Adrenal gland (tissue), 12 donors: ENCODE data around the gene NKX6-2. TPM values are rescaled to one million over a fixed set of nuclear protein-coding genes. Genes with fewer than 3 reads are reported as not detected.

Experiments used
- DNase-seq, 7 donors: peaks; one replicate each; pipeline ENCODE4 v3.0.0-alpha.2; 2019 to 2020
- H3K27ac ChIP-seq, 5 donors: fragments of 200-600 bp; sonication (generic) in 4 of 5; 1 replicate in 3 of 5; 2 replicates in 2 of 5; pipeline versions ENCODE4 v1.5.1 to v1.8.0; 2016 to 2020; ENCODE audit warnings: mild to moderate bottlenecking in 1 of 5
- H3K27me3 ChIP-seq: fragments of 200-600 bp; 2 replicates; pipeline ENCODE4 v1.8.0; 2021
- H3K36me3 ChIP-seq, 2 donors: fragments of 200-600 bp; replicated peaks in 1 of 2; 1 replicate in 1 of 2; 2 replicates in 1 of 2; pipeline versions ENCODE4 v1.5.1 to v1.8.0; 2018 to 2022
- H3K4me1 ChIP-seq, 2 donors: fragments of 200-600 bp; replicated peaks in 1 of 2; 1 replicate in 1 of 2; 2 replicates in 1 of 2; pipeline versions ENCODE4 v1.5.1 to v1.8.0; 2018 to 2021
- H3K4me3 ChIP-seq, 4 donors: fragments of 200-600 bp; sonication (generic) in 3 of 4; one replicate each; pipeline ENCODE4 v1.5.1; 2016 to 2018
- H3K9me3 ChIP-seq, 3 donors: fragments of 200-600 bp; sonication (generic) in 1 of 3; replicated peaks in 1 of 3; 1 replicate in 2 of 3; 2 replicates in 1 of 3; pipeline versions ENCODE4 v1.5.1 to v1.8.0; 2016 to 2021
- CTCF ChIP-seq, 6 experiments: fragments of 450-650 bp in 4 of 6; fragments of 200-600 bp in 2 of 6; sonication (generic) in 1 of 6; IDR thresholded peaks; 1 replicate in 5 of 6; 2 replicates in 1 of 6; pipeline versions ENCODE4 v1.5.1 to v1.8.0; 2016 to 2021; ENCODE audit warnings: antibody characterized with exemption in 6 of 6, mild to moderate bottlenecking in 2 of 6, moderate library complexity in 1 of 6
- POLR2A ChIP-seq, 2 donors: fragments of 450-650 bp; IDR thresholded peaks; one replicate each; pipeline ENCODE4 v1.6.1; 2017; ENCODE audit warnings: antibody characterized with exemption in 2 of 2, mild to moderate bottlenecking in 2 of 2, moderate library complexity in 1 of 2
- WGBS, 4 donors: extraction: QIAGEN DNeasy Blood & Tissue Kit in 2 of 4; methylation state at CpG; one replicate each; pipeline versions ENCODE4 v1.1.5 to v1.1.7; 2013 to 2017; 5-methylcytosine and 5-hydroxymethylcytosine counted together
- intact Hi-C, 2 donors: fragments of 100-400 bp; cut with DNase I; formaldehyde crosslinking; loops; one replicate each; pipeline versions ENCODE4 v1.14.1 to v1.15.0; 2022 to 2023
- polyA plus RNA-seq, 3 donors: library from polyadenylated mRNA; stranded (reverse); fragments of 200-250 nt in 2 of 3; fragments of 350-450 nt in 1 of 3; fragmentation: Illumina TruSeq in 1 of 3; extraction: RNeasy Lipid Tissue Mini Kit (QIAGEN cat#74804) in 1 of 3; gene quantifications; one replicate each; pipeline ENCODE4 v1.2.3, GENCODE V29; 2013 to 2014
- total RNA-seq, 9 donors: library from RNA; depleted of rRNA in 4 of 9; stranded (reverse); fragments of >200 nt in 4 of 9; fragments of 120-200 nt in 1 of 9; fragmentation: NEBNext Ultra II Directional in 1 of 9; extraction: Animal tissue kit (Norgen Biotek cat#: 25700) in 1 of 9; gene quantifications; one replicate each; pipeline versions ENCODE4 v1.1.0 to v1.2.4, GENCODE V29; 2013 to 2023
- donor health status: healthy with polysubstance abuse.
- donor health status: Bipolar disorder and iron deficiency.
- donor health status: DM: yes; HTN: yes; CAD: no.
- donor health status: DM: no; HTN: no; CAD: no.
- donor health status: DM: no; HTN: no; CAD: no.
- donor health status: DM: yes; HTN: yes; CAD: no.

Gene NKX6-2
- total and polyA plus RNA-seq, 12 donors, result 0.37 to 0.40 TPM; not detected in 10

GRCh38 chr10:132742167-132742836 lies 43.6 kb downstream of the NKX6-2 start:
- TF ChIP-seq CTCF (IDR thresholded peaks at IDR 0.05), result no peak
- TF ChIP-seq POLR2A (IDR thresholded peaks at IDR 0.05), result no peak
- no peaks in the 10 kb centered on the region for H3K4me1 ChIP-seq
- no peak overlapping the region for H3K27ac ChIP-seq
- H3K36me3 ChIP-seq, result no peaks in the 10 kb centered on the region
- no peaks in the 10 kb centered on the region for H3K27me3 ChIP-seq
- intact Hi-C loops, result no loop called here
- no peaks in the 10 kb centered on the region for H3K9me3 ChIP-seq
- no peak overlapping the region for H3K4me3 ChIP-seq
- DNase-seq, result no peak
- WGBS, 4 donors, result 85 to 91% (median 89%) methylated on average over 12 to 27 of the region's 27 CpGs

DNA sequence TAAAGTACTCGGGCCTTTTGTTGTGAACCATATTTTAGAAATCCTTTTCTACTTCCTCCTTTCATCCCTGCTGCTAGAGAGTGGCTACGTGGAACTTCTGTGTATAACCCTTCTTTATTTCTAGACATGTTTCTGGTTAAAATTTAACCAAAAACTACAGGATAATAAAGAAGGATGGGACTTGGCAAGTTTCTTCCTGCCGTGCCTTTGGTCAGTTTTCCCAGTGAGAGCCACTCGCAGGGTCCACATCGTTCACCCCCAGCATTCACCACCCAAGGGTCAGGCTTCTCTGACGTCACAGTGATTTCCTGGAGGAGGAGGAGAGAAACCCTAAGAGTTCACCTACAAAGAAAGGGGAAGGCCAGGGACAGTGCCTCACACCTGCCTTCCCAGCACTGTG lies 45.4 kb downstream of the NKX6-2 start:
- Histone ChIP-seq H3K9me3 (no peaks in the 10 kb centered on the region), H3K27me3 (no peaks in the 10 kb centered on the region), H3K27ac (no peak overlapping the region), H3K4me1 (no peaks in the 10 kb centered on the region), H3K4me3 (no peak overlapping the region), H3K36me3 (no peaks in the 10 kb centered on the region)
- intact Hi-C loops, result no loop called here
- 87 to 95% (median 90%) methylated on average over 6 of the region's 6 CpGs for WGBS, 4 donors
- no peak for DNase-seq
- TF ChIP-seq POLR2A (IDR thresholded peaks at IDR 0.05), result no peak
- TF ChIP-seq CTCF (IDR thresholded peaks at IDR 0.05), result no peak

DNA sequence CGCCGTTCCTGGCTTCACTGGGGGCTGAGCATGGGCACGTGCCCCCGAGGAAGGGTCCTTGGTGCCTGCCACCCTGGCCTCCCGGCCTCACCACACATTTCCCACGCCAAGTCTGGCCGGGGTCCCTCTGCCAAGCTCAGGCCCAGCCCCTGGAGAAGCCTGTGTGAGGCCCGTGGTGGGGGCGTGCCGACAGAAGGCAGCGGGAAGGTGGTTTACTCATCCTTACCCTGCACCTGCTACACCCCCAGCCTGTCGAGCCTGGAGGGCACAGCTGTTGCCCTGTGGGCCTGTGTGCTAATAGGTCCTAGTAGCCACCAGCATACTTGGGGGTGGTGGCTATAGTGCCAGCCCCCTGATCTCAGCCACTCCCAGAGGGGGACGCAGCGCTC lies 46.7 kb downstream of the NKX6-2 start:
- 88 to 97% (median 93%) methylated on average over 12 to 14 of the region's 14 CpGs for whole genome bisulfite sequencing, 4 donors
- no peak for DNase-seq
- no peak overlapping the region for H3K27ac ChIP-seq
- no peak for TF ChIP-seq CTCF (IDR thresholded peaks at IDR 0.05)
- TF ChIP-seq POLR2A (IDR thresholded peaks at IDR 0.05), result no peak
- H3K4me1 ChIP-seq, result no peaks in the 10 kb centered on the region
- no peaks in the 10 kb centered on the region for H3K36me3 ChIP-seq
- H3K9me3 ChIP-seq, result no peaks in the 10 kb centered on the region
- intact Hi-C loops, result no loop called here
- no peak overlapping the region for H3K4me3 ChIP-seq
- no peaks in the 10 kb centered on the region for H3K27me3 ChIP-seq

DNA sequence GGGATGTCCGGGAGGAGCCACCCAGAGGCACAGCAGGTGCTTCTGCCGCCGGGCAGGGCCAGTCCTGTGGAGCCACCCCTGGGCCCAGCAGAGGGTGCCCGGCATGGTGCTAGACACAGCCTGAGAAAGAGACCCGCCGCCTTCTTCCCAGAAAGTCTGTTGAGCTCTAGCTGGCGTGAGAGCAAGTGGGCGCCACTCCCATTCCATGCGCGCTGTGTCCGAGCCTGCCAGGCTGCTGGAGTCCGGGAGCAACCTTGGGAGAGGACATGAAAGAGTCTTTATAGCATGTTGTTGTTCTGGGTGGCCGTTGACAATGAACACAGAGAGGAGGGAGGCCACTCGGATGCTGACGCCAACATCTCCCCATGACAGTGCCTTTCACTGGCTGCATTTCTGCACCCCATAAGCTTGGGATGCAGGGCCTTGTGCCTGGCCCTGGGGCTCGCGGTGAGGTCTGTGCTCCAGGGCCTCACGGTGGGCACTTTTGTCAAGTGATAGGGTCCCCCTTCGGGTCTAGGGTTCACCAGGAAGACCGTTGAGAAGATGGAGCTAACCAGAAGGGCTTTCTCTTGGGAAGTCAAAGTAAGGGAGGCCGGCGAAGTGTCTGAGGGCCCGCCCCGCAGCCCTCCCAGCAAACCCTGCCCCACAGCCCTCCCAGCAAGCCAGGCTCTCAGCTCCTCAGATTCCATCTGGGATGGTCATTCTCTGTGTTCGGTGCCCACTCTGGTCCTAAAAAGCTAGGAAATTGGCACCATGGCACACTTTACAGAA lies 47.3 kb downstream of the NKX6-2 start:
- no peak overlapping the region for H3K27ac ChIP-seq
- 80 to 91% (median 88%) methylated on average over 12 to 25 of the region's 25 CpGs for WGBS, 4 donors
- no peak for TF ChIP-seq POLR2A (IDR thresholded peaks at IDR 0.05)
- TF ChIP-seq CTCF (IDR thresholded peaks at IDR 0.05), result no peak
- intact Hi-C loops, result no loop called here
- H3K27me3 ChIP-seq, result no peaks in the 10 kb centered on the region
- DNase-seq, result peak in 2 of 7 donors; percentile 25 to 47
- no peaks in the 10 kb centered on the region for H3K4me1 ChIP-seq
- no peaks in the 10 kb centered on the region for H3K36me3 ChIP-seq
- no peak overlapping the region for H3K4me3 ChIP-seq
- H3K9me3 ChIP-seq, result no peaks in the 10 kb centered on the region
